Epithelial cell of esophagus (primary cell): ENCODE data around the gene PDZD8.

Source experiments
- DNase-seq: peaks from one replicate; pipeline ENCODE4 v3.0.0; 2010; ENCODE audit warnings: low read depth
- H3K4me3 ChIP-seq: 2 replicates; pipeline ENCODE4 v1.5.1; 2011; ENCODE audit warnings: mild to moderate bottlenecking, low read length, control low read depth
- TF ChIP-seq, protein P1 (sequence below): IDR thresholded peaks from 2 replicates; pipeline ENCODE4 v1.5.1; 2011; ENCODE audit warnings: low read depth, mild to moderate bottlenecking, low read length, control low read depth, inconsistent platforms; ENCODE audit not compliant: insufficient read depth; ENCODE audit errors: missing control alignments

The PDZD8 gene

DNA sequence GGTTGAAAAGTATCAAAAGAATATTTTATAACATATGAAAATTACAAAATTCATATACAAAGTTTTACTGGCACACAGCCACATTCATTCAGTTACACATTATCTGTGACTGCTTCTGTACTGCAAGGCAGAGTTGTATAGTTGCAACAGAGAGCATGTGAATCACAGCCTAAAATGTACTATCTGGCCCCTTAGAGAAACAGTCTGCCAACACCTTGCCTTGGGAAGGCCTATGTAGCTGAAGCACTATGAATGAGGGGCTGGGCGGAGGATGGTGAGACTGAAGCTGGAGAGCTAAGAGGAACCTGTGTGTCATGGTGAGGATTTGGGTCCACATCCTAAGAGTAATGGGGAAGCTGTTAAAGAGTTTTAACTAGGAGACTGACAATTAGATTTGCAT, 35.7 kb downstream of the PDZD8 start:
- TF ChIP-seq, protein P1, sequence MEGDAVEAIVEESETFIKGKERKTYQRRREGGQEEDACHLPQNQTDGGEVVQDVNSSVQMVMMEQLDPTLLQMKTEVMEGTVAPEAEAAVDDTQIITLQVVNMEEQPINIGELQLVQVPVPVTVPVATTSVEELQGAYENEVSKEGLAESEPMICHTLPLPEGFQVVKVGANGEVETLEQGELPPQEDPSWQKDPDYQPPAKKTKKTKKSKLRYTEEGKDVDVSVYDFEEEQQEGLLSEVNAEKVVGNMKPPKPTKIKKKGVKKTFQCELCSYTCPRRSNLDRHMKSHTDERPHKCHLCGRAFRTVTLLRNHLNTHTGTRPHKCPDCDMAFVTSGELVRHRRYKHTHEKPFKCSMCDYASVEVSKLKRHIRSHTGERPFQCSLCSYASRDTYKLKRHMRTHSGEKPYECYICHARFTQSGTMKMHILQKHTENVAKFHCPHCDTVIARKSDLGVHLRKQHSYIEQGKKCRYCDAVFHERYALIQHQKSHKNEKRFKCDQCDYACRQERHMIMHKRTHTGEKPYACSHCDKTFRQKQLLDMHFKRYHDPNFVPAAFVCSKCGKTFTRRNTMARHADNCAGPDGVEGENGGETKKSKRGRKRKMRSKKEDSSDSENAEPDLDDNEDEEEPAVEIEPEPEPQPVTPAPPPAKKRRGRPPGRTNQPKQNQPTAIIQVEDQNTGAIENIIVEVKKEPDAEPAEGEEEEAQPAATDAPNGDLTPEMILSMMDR: no peak
- DNase-seq: peak; percentile 57

DNA sequence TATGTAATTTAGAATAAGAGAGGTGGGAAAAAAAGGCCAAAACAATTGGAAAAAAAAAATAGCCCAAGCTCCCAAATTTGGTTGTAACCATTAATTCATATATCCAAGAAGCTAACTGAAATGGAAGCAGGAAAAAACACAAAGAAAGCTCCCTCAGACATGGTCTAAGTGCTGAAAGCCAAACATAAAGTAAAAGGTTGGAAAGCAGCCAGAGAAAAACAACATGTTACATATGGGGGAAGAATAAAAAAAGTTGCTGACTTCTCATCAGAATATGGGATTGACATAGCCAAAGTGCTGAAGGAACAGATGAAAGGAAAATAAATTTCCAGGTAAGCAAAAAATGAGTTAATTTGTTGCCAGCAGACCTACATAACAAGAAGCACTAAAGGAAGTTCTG, 40.3 kb downstream of the PDZD8 start:
- DNase-seq: no peak
- TF ChIP-seq, protein P1: no peak
- no peak overlapping the region for H3K4me3 ChIP-seq

More for the DNA sequence above, 35.7 kb downstream of the PDZD8 start:
- H3K4me3 ChIP-seq: no peak overlapping the region

DNA sequence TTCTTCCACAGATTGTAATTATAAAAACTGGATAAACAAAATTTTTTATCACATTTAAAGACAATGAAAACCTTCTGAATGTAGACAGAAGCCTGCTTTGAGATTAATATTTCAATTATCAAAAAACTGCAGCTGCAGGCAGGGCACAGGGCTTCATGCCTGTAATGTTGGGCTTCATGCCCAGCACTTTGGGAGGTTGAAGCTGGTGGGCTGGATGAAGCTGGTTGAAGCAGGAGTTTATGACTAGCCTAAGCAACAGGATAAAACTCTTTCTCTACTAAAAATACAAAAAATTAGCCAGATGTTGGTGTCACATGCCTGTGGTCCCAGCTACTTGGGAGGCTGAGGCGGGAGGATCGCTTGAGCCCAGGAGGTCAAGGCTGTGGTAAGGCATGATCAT, 41.2 kb downstream of the PDZD8 start:
- TF ChIP-seq, protein P1: no peak
- no peak overlapping the region for H3K4me3 ChIP-seq
- DNase-seq: no peak

DNA sequence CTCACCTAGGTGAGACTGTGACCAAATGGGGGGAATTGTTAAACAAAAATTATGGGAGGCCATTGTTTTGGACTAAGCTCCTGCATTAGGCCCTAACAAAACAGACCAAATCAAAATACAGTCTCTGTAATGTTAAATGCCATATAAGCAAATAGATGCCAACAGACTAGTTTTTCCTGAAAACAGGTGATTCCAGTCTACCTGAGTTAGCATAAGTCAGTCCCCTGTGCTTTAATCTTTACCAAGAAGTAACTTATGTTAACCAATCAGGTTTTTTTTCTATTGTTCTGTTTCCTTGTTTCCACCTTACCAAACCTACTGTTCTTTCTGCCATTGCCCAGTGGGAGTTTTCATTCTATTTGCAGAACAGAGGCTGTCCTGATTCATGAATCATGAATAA, 48.0 kb downstream of the PDZD8 start:
- DNase-seq: peak; percentile 23
- H3K4me3 ChIP-seq: no peak overlapping the region
- TF ChIP-seq, protein P1: no peak

DNA sequence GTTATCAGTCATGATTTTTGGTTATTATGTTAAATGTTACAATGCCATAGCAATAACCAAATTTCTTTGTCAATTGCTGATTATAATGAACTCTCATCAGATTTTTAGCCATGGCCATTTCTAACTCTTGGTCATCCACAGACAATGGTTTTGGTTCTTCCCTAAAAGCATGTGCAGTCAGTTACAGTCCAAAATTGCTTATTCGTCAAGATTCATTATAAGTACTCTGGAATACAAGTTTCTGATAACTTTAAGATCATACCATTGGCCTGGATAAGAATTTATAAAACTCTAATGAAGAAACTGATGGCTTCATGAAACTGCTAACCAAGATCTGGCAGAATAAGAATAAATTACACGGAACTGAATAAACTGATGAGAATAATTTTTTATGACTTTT, 50.9 kb downstream of the PDZD8 start:
- H3K4me3 ChIP-seq: no peak overlapping the region
- DNase-seq: no peak
- TF ChIP-seq, protein P1: no peak

DNA sequence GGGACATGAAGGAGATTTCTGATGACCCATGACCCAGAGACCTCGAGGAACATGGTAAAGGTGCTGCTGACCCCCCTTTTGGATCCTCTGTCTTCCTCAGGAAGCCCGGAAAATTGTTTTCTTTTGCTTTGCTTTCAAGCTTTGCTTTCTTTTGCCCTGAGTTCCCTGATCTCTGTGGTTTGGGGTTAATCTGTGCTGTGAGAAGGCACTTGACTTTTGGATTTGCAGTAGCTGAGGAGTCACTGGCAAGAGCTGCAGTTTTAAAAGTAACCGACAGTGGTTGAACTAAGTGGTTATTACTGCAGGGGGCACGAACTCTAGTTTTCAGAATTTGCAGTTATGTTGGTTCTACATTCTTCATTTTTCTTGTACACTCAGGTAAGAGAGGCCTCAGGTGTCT, 53.0 kb downstream of the PDZD8 start:
- TF ChIP-seq, protein P1: no peak
- no peak overlapping the region for H3K4me3 ChIP-seq
- no peak for DNase-seq

DNA sequence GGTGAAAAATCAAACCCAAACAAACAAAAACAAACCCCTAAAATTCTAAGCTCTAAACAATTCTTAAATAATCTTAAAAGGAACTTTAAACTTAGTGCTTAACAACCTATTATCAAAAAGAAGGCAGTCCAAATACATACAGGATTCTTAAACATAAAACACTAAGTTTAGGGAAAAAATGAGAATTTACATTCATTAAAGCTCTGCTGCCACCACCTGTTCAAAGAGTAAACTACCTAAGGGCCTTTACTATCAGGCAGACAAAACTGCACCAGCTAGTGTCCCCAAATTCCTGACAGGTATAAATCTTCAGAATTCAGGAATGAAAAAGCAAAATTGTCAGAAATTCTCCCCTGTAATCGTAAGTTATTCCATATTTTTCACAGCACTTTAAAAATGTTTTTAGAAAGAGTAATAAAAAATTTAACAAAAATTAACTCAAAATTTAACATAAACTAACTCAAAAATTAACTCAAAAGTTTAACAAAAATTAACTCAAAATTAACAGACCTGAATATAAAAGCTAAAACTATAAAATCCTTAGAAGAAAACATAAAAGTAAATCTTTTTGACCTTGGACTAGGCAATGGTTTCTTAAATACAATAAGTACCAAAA, 55.1 kb downstream of the PDZD8 start:
- H3K4me3 ChIP-seq: no peak overlapping the region
- peak; percentile 36 for DNase-seq
- TF ChIP-seq, protein P1: peak; percentile 66
